Mesothelial cell of epicardium (in vitro differentiated cells): ENCODE results near the gene SENP1. TPM values are rescaled to one million over a fixed set of nuclear protein-coding genes. Genes with fewer than 3 reads are reported as not detected.
A peak's percentile ranks its signal among the peaks of the same experiment; 100 is the strongest.

ENCODE experiments used
- DNase-seq, 2 experiments: peaks; one replicate each; pipeline ENCODE4 v3.0.0; 2021; ENCODE audit warnings: low spot score in 2 of 2; ENCODE audit not compliant: unreplicated experiment in 2 of 2
- H3K27ac Mint-ChIP-seq: 2 replicates; pipeline ENCODE4 v1.8.0; 2021; ENCODE audit warnings: mixed read lengths
- H3K27me3 Mint-ChIP-seq: 2 replicates; pipeline ENCODE4 v1.8.0; 2021; ENCODE audit warnings: low read depth, mixed read lengths
- H3K36me3 Mint-ChIP-seq: 2 replicates; pipeline ENCODE4 v1.8.0; 2021; ENCODE audit warnings: mixed read lengths
- H3K4me1 Mint-ChIP-seq: 2 replicates; pipeline ENCODE4 v1.8.0; 2021; ENCODE audit warnings: mixed read lengths
- H3K4me3 Mint-ChIP-seq: 2 replicates; pipeline ENCODE4 v1.8.0; 2021; ENCODE audit warnings: mild to moderate bottlenecking, moderate library complexity, mixed read lengths
- H3K9me3 Mint-ChIP-seq: 2 replicates; pipeline ENCODE4 v1.8.0; 2021; ENCODE audit warnings: mixed read lengths
- CTCF ChIP-seq: fragments of 200-600 bp; sonication (generic); IDR thresholded peaks from one replicate; pipeline ENCODE4 v1.5.0; 2021; ENCODE audit warnings: antibody characterized with exemption; ENCODE audit not compliant: unreplicated experiment
- total RNA-seq: library from RNA; stranded (reverse); gene quantifications from 3 replicates; pipeline ENCODE4 v1.2.1, GENCODE V29; 2021

The SENP1 gene
- total RNA-seq, 1 donor from 2014 or later = 31.1 TPM

- no peak overlapping the region for H3K27ac Mint-ChIP-seq
- H3K4me3 Mint-ChIP-seq = no peak overlapping the region
- H3K4me1 Mint-ChIP-seq = peaks cover 17% of the 10 kb centered on the region
- no peak for TF ChIP-seq CTCF
- H3K27me3 Mint-ChIP-seq = no peaks in the 10 kb centered on the region
- DNase-seq = no peak
- peaks cover 3% of the 10 kb centered on the region for H3K36me3 Mint-ChIP-seq
- no peaks in the 10 kb centered on the region for H3K9me3 Mint-ChIP-seq
Measured at GRCh38 chr12:48039151-48039550, 66.7 kb downstream of the SENP1 start.

- DNase-seq = no peak
- H3K36me3 Mint-ChIP-seq = no peaks in the 10 kb centered on the region
- H3K4me1 Mint-ChIP-seq = peaks cover 17% of the 10 kb centered on the region
- no peak overlapping the region for H3K4me3 Mint-ChIP-seq
- no peaks in the 10 kb centered on the region for H3K9me3 Mint-ChIP-seq
- no peaks in the 10 kb centered on the region for H3K27me3 Mint-ChIP-seq
- H3K27ac Mint-ChIP-seq = peak overlapping the region; percentile 91
- no peak for TF ChIP-seq CTCF
Measured at GRCh38 chr12:48038085-48038484, 67.8 kb downstream of the SENP1 start.

- DNase-seq = peak; percentile 68 to 80
- Mint-ChIP-seq H3K4me3 (peak overlapping the region; percentile 1), H3K4me1 (peaks cover 17% of the 10 kb centered on the region), H3K27ac (peak overlapping the region; percentile 91), H3K36me3 (no peaks in the 10 kb centered on the region), H3K9me3 (no peaks in the 10 kb centered on the region), H3K27me3 (no peaks in the 10 kb centered on the region)
- no peak for TF ChIP-seq CTCF
Measured at GRCh38 chr12:48037267-48037915, 68.5 kb downstream of the SENP1 start.

GRCh38 chr12:48036818-48037217 is 69.1 kb downstream of the SENP1 start:
- Mint-ChIP-seq H3K27me3 (no peaks in the 10 kb centered on the region), H3K27ac (peak overlapping the region; percentile 91)

GRCh38 chr12:48034835-48035805 is 70.8 kb downstream of the SENP1 start:
- Mint-ChIP-seq H3K27ac (no peak overlapping the region), H3K27me3 (no peaks in the 10 kb centered on the region), H3K9me3 (no peaks in the 10 kb centered on the region), H3K4me3 (no peak overlapping the region), H3K36me3 (no peaks in the 10 kb centered on the region), H3K4me1 (peaks cover 21% of the 10 kb centered on the region)
- DNase-seq = no peak
- no peak for TF ChIP-seq CTCF

More at GRCh38 chr12:48036818-48037217, 69.1 kb downstream of the SENP1 start:
- DNase-seq = no peak
- Mint-ChIP-seq H3K36me3 (no peaks in the 10 kb centered on the region), H3K4me3 (no peak overlapping the region), H3K4me1 (peaks cover 17% of the 10 kb centered on the region), H3K9me3 (no peaks in the 10 kb centered on the region)
- no peak for TF ChIP-seq CTCF
